Nephron progenitor cell (in vitro differentiated cells): Measurements from ENCODE around the gene FAM83C.

Experiments
- DNase-seq: peaks from one replicate; pipeline ENCODE4 v3.0.0; 2021
- H3K27ac Mint-ChIP-seq: 2 replicates; pipeline ENCODE4 v1.8.0; 2021; ENCODE audit warnings: mild to moderate bottlenecking, moderate library complexity, mixed read lengths
- H3K27me3 Mint-ChIP-seq: 2 replicates; pipeline ENCODE4 v1.8.0; 2021; ENCODE audit warnings: mild to moderate bottlenecking, low read depth, mixed read lengths; ENCODE audit not compliant: poor library complexity
- H3K36me3 Mint-ChIP-seq: 2 replicates; pipeline ENCODE4 v1.8.0; 2021; ENCODE audit warnings: low read depth, mixed read lengths
- H3K4me1 Mint-ChIP-seq: 2 replicates; pipeline ENCODE4 v1.8.0; 2021; ENCODE audit warnings: mixed read lengths
- H3K4me3 Mint-ChIP-seq: 2 replicates; pipeline ENCODE4 v1.8.0; 2021; ENCODE audit warnings: mild to moderate bottlenecking, moderate library complexity, mixed read lengths
- H3K9me3 Mint-ChIP-seq: 2 replicates; pipeline ENCODE4 v1.8.0; 2021; ENCODE audit warnings: mild to moderate bottlenecking, moderate library complexity, mixed read lengths
- CTCF ChIP-seq: fragments of 200-600 bp; sonication (generic); IDR thresholded peaks from 2 replicates; pipeline ENCODE4 v1.5.0; 2021; ENCODE audit warnings: antibody characterized with exemption

FAM83C gene

GRCh38 chr20:35240083-35240810 is 52.0 kb downstream of the FAM83C start:
- H3K9me3 Mint-ChIP-seq, result peaks cover 3% of the 10 kb centered on the region
- H3K27me3 Mint-ChIP-seq, result peaks cover 40% of the 10 kb centered on the region
- no peak for DNase-seq
- no peak for TF ChIP-seq CTCF
- H3K4me1 Mint-ChIP-seq, result no peaks in the 10 kb centered on the region
- no peak overlapping the region for H3K4me3 Mint-ChIP-seq
- H3K27ac Mint-ChIP-seq, result no peak overlapping the region
- no peaks in the 10 kb centered on the region for H3K36me3 Mint-ChIP-seq

GRCh38 chr20:35238735-35239134 is 53.5 kb downstream of the FAM83C start:
- TF ChIP-seq CTCF, result no peak
- Mint-ChIP-seq H3K27ac (no peak overlapping the region), H3K9me3 (peaks cover 3% of the 10 kb centered on the region), H3K4me1 (no peaks in the 10 kb centered on the region), H3K36me3 (no peaks in the 10 kb centered on the region), H3K27me3 (peaks cover 48% of the 10 kb centered on the region), H3K4me3 (no peak overlapping the region)
- DNase-seq, result no peak

- H3K27me3 Mint-ChIP-seq, result peaks cover 43% of the 10 kb centered on the region
- no peaks in the 10 kb centered on the region for H3K36me3 Mint-ChIP-seq
- DNase-seq, result no peak
- H3K27ac Mint-ChIP-seq, result no peak overlapping the region
- TF ChIP-seq CTCF, result no peak
- peaks cover 3% of the 10 kb centered on the region for H3K9me3 Mint-ChIP-seq
- no peak overlapping the region for H3K4me3 Mint-ChIP-seq
- H3K4me1 Mint-ChIP-seq, result no peaks in the 10 kb centered on the region
Observed at GRCh38 chr20:35238170-35238569, 54.1 kb downstream of the FAM83C start.

- no peak for TF ChIP-seq CTCF
- Mint-ChIP-seq H3K36me3 (no peaks in the 10 kb centered on the region), H3K27ac (no peak overlapping the region), H3K27me3 (peaks cover 44% of the 10 kb centered on the region), H3K9me3 (peaks cover 3% of the 10 kb centered on the region), H3K4me3 (no peak overlapping the region), H3K4me1 (no peaks in the 10 kb centered on the region)
- no peak for DNase-seq
Observed at GRCh38 chr20:35237486-35237885, 54.7 kb downstream of the FAM83C start.

GRCh38 chr20:35235881-35236280 is 56.3 kb downstream of the FAM83C start:
- no peak for DNase-seq
- no peak overlapping the region for H3K4me3 Mint-ChIP-seq
- no peak overlapping the region for H3K27ac Mint-ChIP-seq
- no peaks in the 10 kb centered on the region for H3K4me1 Mint-ChIP-seq
- H3K27me3 Mint-ChIP-seq, result peaks cover 47% of the 10 kb centered on the region
- no peaks in the 10 kb centered on the region for H3K36me3 Mint-ChIP-seq
- peaks cover 3% of the 10 kb centered on the region for H3K9me3 Mint-ChIP-seq
- TF ChIP-seq CTCF, result no peak
